ENCODE data around the gene CAP2.

- TF ChIP-seq ZNF274 (IDR thresholded peaks at IDR 0.05; ENCODE audit: low read depth, low read length) (no peak), SUZ12 (IDR thresholded peaks at IDR 0.05; ENCODE audit: extremely low read depth, insufficient read depth, insufficient read length) (no peak), YY1 (IDR thresholded peaks at IDR 0.05; ENCODE audit: insufficient read depth, insufficient read length) (no peak)
Observed at GRCh38 chr6:17466147-17466546, 72.8 kb downstream of the CAP2 start.
